NCI-H2196 treated with DMSO at 0.1 percent for 48 hours (cell line): ENCODE measurements around the gene PDE6B.
"Not testable (repeated sequence)": the region's sequence is repeated elsewhere in the genome, so short reads cannot be mapped to it uniquely, and the experiment has no call there.

Source experiments
- DNase-seq: peaks from one replicate; lab custom pipeline; 2025; ENCODE audit not compliant: unreplicated experiment; lab: John Stamatoyannopoulos, UW

The PDE6B gene

DNA sequence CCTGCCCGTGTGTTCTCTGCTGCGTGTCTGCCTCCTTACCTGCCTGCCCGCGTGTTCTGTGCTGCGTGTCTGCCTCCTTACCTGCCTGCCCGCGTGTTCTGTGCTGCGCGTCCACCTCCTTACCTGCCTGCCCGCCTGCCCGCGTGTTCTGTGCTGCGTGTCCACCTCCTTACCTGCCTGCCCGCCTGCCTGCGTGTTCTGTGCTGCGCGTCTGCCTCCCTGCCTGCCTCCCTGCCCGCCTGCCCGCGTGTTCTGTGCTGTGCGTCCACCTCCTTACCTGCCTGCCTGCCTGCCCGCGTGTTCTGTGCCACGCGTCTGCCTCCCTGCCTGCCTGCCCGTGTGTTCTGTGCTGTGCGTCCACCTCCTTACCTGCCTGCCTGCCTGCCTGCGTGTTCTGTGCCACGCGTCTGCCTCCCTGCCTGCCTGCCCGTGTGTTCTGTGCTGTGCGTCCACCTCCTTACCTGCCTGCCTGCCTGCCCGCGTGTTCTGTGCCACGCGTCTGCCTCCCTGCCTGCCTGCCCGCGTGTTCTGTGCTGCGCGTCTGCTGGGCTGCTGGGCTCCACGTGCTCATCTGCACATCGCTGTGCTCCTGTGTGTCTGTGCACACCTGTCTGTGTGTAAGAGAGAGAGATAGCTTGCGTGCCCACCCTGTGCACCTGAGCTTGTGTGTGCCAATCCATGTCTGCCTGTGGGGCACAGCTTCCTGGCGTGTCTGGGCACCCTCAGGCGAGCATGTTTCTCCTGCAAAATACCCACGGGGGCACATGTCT, 9.9 kb downstream of the PDE6B start:
- not testable (repeated sequence) for DNase-seq

DNA sequence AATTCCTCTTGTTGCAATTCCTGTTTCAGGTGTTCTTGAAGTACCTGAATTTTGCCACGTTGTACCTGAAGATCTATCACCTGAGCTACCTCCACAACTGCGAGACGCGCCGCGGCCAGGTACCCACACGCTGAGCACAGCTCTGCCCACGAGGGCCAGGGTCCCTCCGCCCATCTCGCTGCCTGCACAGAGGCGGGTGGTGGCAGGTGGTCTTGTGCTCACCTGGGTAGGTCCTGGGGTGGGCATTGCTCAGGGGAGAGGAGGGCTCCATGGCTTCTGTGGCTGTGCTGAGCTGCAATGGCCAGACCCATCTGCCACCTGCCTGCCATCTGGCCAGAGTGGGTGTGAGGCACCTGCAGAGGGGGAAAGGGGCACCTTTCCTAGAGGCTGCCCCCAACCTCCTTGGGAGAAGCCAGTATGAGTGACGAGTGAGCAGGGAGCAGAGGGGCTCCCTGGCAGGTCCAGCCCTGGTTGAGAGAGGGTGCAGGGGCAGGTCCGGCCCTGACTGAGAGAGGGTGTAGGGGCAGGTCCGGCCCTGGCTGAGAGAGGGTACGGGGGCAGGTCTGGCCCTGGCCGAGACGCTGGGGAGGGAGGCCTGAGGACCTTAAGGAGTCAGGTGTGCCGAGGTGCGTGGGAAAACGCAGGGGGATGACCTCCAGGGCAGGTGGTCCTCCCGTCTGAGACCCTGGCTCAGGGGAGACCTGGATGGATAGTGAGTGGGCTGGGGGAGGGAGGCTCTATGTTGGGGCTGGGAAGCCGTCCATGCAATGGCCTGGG, 10.7 kb downstream of the PDE6B start:
- no peak for DNase-seq

DNA sequence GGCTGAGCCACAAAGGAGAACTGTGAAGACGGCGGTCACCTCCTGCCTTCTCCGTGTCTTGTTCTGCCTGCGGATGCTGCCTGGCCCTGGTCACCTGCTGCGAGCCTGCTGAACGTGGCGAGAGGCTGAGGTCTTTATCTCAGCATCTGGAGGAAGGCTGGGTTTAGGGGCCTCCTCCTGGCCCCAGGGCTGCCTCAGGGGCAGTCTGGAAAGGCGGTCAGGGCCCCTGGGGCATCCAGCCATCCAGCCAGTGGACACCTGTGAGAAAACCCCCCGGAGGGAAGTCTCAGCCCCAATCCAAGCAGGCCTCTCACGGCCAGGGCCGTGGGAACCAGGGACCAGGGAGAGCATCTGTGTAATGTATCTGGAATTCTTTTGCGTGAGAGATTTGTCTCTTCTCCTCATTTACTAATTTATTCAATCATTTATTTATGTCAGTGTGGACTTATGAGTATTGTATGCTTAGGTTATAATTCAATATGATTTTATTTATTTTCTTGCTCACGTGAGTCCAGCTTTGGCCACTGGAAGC, 11.3 kb downstream of the PDE6B start:
- no peak for DNase-seq

DNA sequence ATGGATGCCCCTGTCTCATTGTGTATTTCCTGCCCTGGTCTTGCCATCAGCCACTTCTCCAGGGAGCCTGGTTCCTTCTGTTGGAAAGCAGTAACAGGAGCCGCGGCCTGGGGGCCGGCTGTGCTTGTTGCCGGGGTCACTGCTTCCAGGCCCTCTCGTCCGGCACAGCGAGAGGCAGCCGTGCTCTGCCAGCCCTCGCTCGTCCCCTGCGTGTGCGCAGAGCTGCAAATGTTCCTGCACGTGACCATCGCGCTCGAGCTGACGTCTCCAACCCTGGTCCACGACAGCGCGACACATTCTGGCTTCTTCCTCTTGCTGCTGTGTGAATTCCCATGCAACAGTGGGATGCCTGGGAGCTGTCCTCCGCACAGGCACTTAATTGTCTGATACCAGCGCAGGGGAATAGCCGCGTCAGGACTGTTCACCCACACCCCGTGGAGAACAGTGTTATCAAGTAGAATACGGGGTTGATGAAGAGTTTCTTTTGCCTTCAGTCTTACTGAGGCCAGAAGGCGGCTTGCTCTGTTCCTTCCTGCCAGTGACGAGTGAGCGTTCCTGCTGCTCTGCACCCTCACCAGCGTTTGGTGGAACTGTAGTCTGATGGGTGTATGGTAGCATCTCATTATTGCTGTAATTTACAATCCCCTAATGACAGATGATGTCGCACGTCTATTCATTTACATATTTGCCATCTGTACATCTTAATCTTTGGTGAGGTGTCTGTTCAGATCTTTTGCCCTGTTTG, 12.3 kb downstream of the PDE6B start:
- DNase-seq, result no peak

DNA sequence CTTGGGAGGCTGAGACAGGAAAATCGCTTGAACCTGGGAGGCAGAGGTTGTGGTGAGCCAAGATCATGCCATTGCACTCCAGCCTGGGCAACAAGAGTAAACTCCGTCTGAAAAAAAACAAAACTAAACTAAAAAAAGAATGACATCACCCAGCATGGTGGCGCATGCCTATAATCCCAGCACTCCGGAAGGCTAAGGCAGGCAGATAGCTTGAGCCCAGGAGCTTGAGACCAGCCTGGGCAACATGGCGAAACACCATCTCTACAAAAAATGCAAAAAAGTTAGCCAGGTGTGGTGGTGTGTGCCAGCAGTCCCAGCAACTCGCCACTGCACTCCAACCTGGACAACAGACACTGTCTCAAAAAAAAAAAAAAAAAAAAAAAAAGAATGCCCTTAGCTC, 17.0 kb downstream of the PDE6B start:
- DNase-seq, result not testable (repeated sequence)

DNA sequence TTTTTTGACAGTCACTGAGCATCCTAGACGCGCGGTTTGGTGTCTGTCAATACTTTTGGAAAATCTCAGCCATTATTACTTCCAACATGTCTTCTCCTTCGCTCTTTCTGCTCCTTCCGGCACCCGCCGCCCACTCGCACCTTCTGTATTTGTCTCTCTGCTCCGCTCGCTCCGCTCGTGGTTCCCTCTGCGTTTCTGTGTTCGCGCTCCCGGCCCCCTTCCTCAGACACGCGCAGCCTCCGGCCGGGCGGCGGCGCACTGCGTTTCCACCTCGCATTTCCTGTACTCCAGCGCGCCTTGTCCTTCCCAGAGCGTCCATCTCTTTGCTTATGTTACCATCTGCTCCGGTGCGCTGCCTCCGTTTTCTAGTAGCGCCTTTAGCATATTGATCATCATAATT, 21.1 kb downstream of the PDE6B start:
- no peak for DNase-seq

DNA sequence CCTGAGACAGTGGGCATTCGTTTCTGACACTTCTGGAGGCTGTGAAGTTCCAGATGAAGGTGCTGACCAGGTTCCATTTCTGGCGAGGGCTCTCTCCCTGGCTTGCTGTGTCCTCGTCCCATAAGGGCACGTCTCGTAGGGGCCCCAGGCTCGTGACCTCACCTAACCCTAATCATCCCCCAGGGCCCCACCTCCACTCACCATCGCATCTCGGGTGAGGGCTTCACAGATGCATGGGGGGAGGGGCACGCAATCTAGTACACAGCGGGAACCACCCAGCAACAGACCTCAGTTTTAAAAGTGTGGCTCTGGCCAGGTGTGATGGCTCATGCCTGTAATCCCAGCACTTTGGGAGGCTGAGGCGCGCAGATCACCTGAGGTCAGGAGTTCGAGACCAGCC, 22.1 kb downstream of the PDE6B start:
- no peak for DNase-seq

DNA sequence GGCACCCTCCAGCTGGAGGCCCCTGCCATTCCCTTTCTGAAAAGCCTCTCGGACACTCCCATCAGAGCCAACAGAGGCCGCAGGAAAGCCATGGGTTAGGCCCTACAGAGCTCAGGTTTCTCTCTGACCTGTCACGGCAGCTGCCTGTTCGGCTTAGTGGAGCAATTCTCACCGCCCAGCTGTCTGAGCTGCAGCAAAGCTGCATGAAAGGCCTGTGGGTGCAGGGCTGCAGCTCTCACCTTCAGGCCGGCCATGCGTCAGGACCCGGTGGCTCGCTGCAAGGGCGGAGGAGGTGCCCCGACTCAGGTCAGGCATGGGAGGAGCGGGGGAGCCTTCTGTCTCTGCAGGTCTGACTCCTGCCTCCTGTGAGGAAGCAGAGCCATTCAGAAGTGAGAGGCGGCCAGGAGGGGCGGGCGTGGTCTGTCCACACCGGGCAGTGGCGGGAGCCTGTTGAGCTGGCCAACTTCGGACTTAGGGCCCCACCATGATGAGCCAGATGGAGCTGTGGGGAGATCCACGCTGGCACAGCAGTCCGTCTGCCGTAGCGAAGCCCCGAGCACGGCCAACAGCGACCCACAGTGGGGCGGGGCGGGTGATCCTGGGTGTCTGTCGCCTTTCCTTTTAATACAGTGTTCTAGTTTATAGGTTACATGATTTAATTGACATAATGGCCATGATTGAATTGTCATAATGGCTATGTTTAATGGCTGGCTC, 23.4 kb downstream of the PDE6B start:
- DNase-seq, result peak; percentile 16

DNA sequence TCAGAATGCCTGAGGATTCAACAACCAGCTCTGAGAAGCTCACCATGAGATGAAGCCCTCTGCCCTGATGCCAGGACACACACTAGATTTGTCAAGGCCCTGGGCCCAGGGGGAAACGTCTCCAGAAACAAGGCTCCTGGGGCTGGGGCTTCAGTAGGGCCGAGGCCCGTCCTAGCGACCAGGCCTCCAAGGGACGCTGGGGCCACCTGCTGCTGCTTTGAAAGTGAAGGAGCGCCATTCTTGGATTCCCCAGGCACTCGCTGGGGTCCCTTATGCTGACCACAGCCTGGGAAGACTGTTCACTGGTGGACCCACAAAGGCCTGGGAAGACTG, 23.9 kb downstream of the PDE6B start:
- DNase-seq, result no peak

DNA sequence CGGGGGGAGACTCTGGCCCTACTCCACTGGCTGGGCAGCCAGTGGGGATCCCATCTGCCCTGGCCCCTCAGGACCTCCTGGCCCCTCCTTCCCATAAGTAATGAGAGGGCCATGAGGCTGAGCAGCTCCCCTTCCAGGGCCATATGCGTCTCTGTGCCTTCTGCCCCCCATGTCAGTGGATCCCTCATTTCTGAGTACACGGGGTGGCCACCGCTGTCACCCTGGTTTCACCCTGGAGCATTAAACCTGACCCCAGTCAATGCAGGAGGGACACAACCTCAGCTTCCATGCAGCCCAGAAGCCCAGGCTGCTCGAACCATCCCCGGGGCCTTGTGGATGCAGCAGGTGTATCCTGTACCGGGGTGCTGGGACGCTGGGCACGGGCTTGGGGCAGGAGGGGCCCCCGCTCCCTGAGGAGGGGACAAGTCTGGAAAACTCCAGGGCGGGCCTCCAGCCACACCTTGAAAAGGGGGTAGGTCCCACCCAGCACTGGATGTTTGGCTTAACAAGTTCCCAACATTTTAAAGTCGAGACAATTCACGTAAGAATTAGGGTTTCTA, 24.5 kb downstream of the PDE6B start:
- no peak for DNase-seq

DNA sequence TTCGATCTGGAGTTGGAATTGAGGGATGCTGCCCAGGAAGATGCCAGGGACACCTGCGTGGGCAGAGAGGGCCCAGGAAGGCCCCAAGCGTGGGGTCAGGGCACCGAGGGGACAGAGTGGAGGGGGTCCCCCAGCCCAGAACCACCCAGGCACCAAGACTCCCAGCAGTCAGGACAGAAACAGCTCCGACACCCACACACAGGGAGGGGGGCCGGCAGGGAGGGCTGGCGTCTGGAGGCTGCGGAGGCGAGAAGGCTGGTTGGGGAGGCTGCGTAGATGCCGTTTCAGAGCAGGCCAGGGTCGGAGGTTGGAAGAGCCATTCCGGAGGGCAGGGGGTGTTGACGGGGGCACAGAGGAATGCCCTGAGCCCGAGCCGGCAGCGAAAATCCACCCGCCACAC, 25.1 kb downstream of the PDE6B start:
- no peak for DNase-seq

DNA sequence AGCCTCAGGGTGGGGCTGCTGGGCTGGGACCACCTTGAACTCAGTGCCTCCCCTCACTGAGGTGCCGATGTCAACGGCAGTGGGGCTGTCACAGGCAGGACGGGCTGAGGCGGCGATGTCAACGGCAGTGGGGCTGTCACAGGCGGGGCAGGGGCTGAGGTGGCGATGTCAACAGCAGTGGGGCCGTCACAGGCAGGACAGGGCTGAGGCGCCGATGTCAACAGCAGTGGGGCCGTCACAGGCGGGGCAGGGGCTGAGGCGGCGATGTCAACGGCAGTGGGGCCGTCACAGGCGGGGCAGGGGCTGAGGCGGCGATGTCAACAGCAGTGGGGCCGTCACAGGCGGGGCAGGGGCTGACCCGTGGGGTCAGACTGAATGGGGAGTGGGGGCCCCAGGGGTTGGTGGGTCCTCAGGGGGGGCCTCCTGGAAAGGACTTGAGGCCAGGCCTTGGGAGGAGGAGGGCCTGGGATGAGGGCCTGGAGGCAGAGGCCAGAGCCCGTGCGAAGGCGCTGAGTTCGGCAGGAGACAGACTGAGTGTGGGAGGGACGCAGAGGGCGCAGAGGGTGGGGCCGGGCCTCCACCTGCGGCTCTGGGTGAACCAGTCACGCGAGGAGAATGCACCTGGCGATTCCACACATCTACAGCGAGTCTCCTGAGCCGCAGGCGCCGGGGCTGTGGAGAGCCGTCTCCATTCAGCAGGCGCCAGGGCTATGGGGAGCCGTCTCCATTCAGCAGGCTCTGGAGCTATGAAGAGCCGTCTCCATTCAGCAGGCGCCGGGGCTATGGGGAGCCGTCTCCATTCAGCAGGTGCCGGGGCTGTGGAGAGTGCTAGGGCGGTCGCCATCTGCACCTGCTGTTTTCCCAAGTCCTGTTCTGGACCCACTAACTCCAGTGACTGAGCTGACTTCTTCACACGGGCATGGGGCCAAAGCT, 25.8 kb downstream of the PDE6B start:
- no peak for DNase-seq

DNA sequence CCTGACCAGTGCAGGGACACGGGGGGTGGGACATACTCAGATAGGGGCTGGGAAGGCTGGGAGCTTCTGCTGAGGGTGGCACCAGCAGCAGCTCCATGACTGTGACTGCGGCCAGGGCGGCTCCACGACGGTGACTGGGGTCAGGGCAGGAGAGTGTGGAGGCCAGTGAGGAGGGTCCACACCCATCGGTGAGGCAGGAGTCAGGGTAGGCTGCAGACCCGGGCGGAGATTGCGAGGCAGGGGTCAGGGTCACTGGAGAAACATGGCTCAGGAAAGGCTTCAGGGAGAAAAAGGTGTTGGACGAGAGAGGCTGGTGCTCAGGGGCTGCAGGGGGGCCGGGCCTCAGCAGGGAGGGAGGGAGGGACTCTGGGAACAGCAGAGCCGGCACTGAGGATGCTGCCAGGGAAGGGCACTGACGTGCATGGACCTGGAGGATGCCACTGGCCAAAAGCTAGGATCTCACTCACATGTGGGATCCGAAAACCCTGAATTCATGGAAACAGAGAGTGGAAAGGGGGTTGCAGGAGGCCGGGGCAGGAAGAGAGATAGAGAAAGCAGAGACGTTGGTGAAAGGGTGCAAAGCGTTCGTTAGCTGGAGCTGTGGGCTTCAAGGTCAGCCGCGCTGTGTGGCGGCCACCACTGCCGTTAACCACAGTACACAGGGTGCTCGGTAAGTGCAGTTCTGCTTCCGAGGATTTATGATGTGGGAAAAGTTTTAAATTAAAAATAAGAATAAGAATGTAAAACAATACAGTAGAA, 26.7 kb downstream of the PDE6B start:
- no peak for DNase-seq

DNA sequence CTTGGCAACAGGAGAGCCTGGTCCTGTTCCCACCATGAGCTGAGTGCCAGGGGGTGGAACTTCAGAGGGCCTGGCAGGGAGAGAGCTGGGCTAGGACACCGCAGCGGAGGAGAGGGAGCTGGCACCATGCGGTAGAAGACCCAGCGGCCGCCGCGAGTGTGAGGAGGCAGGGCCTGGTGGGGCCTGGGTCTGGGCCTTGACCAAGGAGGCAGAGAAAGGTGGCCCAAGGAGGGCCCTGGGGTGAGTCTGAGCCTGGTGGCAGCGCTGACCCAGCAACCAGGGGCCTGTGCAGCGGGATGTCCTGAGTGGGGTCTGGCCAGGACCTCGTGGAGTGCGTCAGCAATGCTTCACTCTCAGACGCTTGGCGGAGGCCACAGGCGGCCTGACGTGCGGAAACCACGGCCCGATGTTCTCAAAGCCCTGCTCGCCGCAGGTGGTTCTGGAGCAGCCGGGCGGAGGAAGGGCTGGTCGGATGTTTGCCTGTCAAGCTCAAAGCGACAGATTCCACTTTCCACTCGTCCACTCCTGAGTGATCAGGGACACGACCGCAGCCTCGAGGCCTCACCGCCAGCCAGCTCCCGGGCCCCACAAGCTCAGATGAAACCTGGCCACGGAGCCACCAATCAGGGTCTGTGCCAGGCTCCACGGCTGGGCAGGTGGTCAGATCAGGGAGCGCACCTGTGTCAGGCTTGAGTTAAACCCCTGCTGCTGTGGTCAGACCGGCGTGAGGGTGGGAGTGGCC, 27.9 kb downstream of the PDE6B start:
- DNase-seq, result no peak

DNA sequence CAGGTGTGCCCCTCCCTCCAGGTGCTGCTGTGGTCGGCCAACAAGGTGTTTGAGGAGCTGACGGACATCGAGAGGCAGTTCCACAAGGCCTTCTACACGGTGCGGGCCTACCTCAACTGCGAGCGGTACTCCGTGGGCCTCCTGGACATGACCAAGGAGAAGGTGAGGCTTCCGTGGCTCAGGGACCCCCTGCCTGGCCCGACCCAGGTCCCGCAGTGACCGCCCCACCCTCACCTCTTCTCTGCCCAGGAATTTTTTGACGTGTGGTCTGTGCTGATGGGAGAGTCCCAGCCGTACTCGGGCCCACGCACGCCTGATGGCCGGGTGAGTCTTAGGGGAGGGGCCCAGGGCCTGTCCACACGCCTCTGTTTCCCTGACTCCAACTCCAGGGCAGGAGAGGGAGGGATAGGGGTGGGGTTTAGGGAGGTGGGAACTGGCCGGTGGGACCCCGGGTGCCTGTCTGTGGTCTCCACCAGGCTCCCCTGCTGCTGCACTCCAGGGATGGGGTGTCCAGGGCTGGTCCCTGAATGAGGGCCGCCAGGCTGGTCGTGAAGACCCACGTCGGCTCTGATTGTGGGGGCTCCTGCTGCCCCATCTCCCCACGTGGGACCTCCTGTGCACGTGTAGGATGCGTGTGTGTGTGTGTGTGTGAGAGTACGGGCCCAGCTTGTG, 28.6 kb downstream of the PDE6B start:
- DNase-seq, result no peak

DNA sequence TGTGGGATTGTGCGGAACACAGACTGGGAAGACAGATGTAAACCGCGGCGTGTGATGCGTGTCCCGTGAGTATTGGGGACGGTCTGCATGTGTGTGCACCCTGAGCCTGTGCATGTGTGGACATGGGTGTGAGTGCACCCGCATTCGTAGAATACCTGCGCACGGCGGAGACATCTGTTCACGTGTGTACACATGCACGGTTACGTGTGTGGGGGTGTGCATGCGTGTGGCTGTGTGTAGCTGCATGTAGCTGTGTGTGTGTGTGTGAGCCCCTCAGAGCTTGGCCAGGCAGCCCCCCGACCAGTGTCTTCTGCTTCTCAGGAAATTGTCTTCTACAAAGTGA, 29.1 kb downstream of the PDE6B start:
- no peak for DNase-seq

DNA sequence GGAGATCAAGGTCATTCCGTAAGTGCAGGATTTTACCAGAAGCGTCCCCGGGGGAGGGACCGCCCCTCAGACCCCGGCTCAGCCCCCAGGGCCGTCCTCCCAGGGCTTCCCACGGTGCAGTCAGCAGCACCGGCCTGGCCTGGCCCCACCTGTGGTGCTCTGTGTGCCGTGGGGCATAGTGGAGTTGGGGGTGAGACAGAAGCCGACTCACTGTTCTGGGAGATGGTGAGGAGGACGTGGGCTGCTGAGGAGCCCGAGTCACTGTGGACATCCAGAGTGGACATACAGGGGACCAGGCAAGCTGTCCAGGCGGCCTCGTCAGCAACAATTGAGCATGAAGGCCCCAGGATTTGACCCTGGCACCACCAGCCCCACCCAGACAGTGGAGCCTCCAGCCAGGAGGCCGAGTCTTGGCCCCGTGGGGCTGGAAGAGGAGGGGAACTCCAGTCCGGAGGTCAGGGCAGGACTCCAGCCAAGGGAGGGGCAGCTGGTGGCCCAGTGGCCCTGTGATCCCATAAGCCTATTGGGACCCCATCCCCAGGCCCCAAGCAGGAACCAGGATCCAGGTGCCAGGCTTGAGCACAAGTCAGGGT, 29.6 kb downstream of the PDE6B start:
- DNase-seq, result no peak
